Measurements from ENCODE around the gene JMJD6. TPM values are rescaled to one million over a fixed set of nuclear protein-coding genes. Genes with fewer than 3 reads are reported as not detected.

JMJD6 gene
- total and polyA plus RNA-seq, 9 of the 15 experiments (the other 6 are each of a cell fraction or from before 2014, with no cell fraction given) = 2.5 to 52.3 (median 36.3) TPM

DNA sequence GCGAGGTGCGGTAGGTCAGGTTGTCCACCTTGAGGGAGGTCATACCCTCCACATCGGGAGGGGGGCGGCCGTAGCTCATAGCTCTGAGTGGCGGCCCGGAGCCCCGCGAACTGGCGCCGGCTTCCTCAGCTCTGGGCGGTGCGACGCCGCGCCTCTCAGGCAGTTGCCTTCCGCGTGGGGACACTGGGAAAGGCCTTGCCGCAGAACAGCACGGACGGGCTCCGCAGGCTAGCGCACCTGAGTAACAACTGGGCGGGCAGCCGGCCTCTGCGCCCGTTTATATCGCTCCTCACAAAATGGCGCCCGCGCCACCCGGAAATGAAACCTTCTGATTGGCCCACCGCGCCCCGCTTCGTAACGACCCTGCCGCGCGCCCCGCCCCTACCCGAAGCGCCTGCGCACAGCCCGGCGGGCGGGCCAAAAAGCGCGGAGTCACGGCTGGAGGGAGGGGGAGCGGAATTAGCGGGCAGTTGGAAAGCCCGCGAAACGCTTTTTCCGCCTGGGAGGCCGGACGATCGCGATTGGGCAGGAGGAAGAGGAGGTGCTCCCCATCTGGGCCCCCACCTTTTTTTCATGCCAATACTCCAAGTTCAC is 10.8 kb upstream of the JMJD6 start, which contains the start of gene SRSF2 (continued):
- TF ChIP-seq TAF15 (IDR thresholded peaks at IDR 0.05; ENCODE audit: low read depth, low read length) (no peak), EP400 (IDR thresholded peaks at IDR 0.05) (peak; percentile 95), MAFK (IDR thresholded peaks at IDR 0.05; ENCODE audit: low read length) (peak; percentile 87), CHD2 (IDR thresholded peaks at IDR 0.05; ENCODE audit: low read depth, low read length) (peak; percentile 0; the same call in 1 of the 2 replicates), SAFB (IDR thresholded peaks at IDR 0.05; ENCODE audit: borderline replicate concordance, low read depth, low read length) (peak; percentile 36; the same call in 1 of the 2 replicates), NCOA6 (IDR thresholded peaks at IDR 0.05) (no peak), ZNF324 (CRISPR knock-in tag; IDR thresholded peaks at IDR 0.05) (no peak), CCNT2 (IDR thresholded peaks at IDR 0.05; ENCODE audit: borderline replicate concordance, extremely low read depth, insufficient read length, low read depth, low read length) (peak; percentile 90), NR2C2 (CRISPR knock-in tag; IDR thresholded peaks at IDR 0.05) (peak; percentile 91), NR2C2 (tag; IDR thresholded peaks at IDR 0.05) (peak; percentile 99), CCAR2 (IDR thresholded peaks at IDR 0.05; ENCODE audit: low read depth, low read length) (no peak), ETV6 (IDR thresholded peaks at IDR 0.05; ENCODE audit: borderline replicate concordance in 1 of 2, low read depth in 2 of 2, low read length in 1 of 2) (peak in 1 of 2 experiments; percentile 53; a peak in 1 of 4 replicates), ETV6 (CRISPR knock-in tag; IDR thresholded peaks at IDR 0.05; ENCODE audit: borderline replicate concordance) (peak; percentile 90), PHF8 (IDR thresholded peaks at IDR 0.05; ENCODE audit: borderline replicate concordance, low read length) (peak; percentile 99), EGR1 (conservative IDR thresholded peaks at IDR 0.05) (no peak), ZNF12 (CRISPR knock-in tag; IDR thresholded peaks at IDR 0.05) (no peak; the same call in 1 of the 2 replicates), ZNF75A (CRISPR knock-in tag; IDR thresholded peaks at IDR 0.05) (no peak), PHTF2 (CRISPR knock-in tag; IDR thresholded peaks at IDR 0.05) (no peak), CBFA2T3 (IDR thresholded peaks at IDR 0.05) (no peak), ESRRA (IDR thresholded peaks at IDR 0.05; ENCODE audit: borderline replicate concordance, low read depth) (peak; percentile 90), CHCHD3 (CRISPR knock-in tag; IDR thresholded peaks at IDR 0.05) (peak; percentile 95; the same call in 1 of the 2 replicates), PTRF (tag; IDR thresholded peaks at IDR 0.05) (no peak), JUNB (CRISPR knock-in tag; conservative IDR thresholded peaks at IDR 0.05) (no peak)
- TF ChIP-seq, protein P1, sequence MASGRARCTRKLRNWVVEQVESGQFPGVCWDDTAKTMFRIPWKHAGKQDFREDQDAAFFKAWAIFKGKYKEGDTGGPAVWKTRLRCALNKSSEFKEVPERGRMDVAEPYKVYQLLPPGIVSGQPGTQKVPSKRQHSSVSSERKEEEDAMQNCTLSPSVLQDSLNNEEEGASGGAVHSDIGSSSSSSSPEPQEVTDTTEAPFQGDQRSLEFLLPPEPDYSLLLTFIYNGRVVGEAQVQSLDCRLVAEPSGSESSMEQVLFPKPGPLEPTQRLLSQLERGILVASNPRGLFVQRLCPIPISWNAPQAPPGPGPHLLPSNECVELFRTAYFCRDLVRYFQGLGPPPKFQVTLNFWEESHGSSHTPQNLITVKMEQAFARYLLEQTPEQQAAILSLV (tag; IDR thresholded peaks at IDR 0.05) = no peak
- TF ChIP-seq, protein P2, sequence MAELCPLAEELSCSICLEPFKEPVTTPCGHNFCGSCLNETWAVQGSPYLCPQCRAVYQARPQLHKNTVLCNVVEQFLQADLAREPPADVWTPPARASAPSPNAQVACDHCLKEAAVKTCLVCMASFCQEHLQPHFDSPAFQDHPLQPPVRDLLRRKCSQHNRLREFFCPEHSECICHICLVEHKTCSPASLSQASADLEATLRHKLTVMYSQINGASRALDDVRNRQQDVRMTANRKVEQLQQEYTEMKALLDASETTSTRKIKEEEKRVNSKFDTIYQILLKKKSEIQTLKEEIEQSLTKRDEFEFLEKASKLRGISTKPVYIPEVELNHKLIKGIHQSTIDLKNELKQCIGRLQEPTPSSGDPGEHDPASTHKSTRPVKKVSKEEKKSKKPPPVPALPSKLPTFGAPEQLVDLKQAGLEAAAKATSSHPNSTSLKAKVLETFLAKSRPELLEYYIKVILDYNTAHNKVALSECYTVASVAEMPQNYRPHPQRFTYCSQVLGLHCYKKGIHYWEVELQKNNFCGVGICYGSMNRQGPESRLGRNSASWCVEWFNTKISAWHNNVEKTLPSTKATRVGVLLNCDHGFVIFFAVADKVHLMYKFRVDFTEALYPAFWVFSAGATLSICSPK (IDR thresholded peaks at IDR 0.05; ENCODE audit: borderline replicate concordance) = no peak
- TF ChIP-seq, protein P3, sequence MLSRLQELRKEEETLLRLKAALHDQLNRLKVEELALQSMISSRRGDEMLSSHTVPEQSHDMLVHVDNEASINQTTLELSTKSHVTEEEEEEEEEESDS (CRISPR knock-in tag; IDR thresholded peaks at IDR 0.05) = no peak
